ENCODE results near the gene ABHD8.
A peak's percentile ranks its signal among the peaks of the same experiment; 100 is the strongest.
"Not testable (repeated sequence)": the region's sequence is repeated elsewhere in the genome, so short reads cannot be mapped to it uniquely, and the experiment has no call there.

Gene ABHD8

GRCh38 chr19:17303940-17304267 lies 679 bp upstream of the ABHD8 start:
- H3K4me3 ChIP-seq (ENCODE audit: low read depth, low read length) = no peak overlapping the region; the same call in 1 of the 2 replicates
- no peak for DNase-seq (ENCODE audit: low read depth)
- no peak for TF ChIP-seq CTCF (IDR thresholded peaks at IDR 0.05; ENCODE audit: low read depth, low read length, missing control alignments)

- no peak for DNase-seq (ENCODE audit: low read depth)
- peak overlapping the region; percentile 83 for H3K4me3 ChIP-seq (ENCODE audit: low read depth, low read length)
- no peak for TF ChIP-seq CTCF (IDR thresholded peaks at IDR 0.05; ENCODE audit: low read depth, low read length, missing control alignments)
Observed at GRCh38 chr19:17302391-17303166, 646 bp downstream of the ABHD8 start.

GRCh38 chr19:17300992-17301619 lies 2.1 kb downstream of the ABHD8 start:
- TF ChIP-seq CTCF (IDR thresholded peaks at IDR 0.05; ENCODE audit: low read depth, low read length, missing control alignments) = no peak
- no peak overlapping the region for H3K4me3 ChIP-seq (ENCODE audit: low read depth, low read length)
- no peak for DNase-seq (ENCODE audit: low read depth)

- no peak for DNase-seq (ENCODE audit: low read depth)
Observed at GRCh38 chr19:17296976-17297375, 6.2 kb downstream of the ABHD8 start.

GRCh38 chr19:17296273-17296672 lies 7.0 kb downstream of the ABHD8 start:
- no peak for DNase-seq (ENCODE audit: low read depth)
- H3K4me3 ChIP-seq (ENCODE audit: low read depth, low read length) = no peak overlapping the region
- no peak for TF ChIP-seq CTCF (IDR thresholded peaks at IDR 0.05; ENCODE audit: low read depth, low read length, missing control alignments)

More at GRCh38 chr19:17296976-17297375, 6.2 kb downstream of the ABHD8 start:
- no peak for TF ChIP-seq CTCF (IDR thresholded peaks at IDR 0.05; ENCODE audit: low read depth, low read length, missing control alignments)
- no peak overlapping the region for H3K4me3 ChIP-seq (ENCODE audit: low read depth, low read length)

GRCh38 chr19:17295551-17295950 lies 7.7 kb downstream of the ABHD8 start:
- not testable (repeated sequence) for H3K4me3 ChIP-seq (ENCODE audit: low read depth, low read length); DNase-seq (ENCODE audit: low read depth)

GRCh38 chr19:17294051-17294891 lies 9.0 kb downstream of the ABHD8 start:
- TF ChIP-seq CTCF (IDR thresholded peaks at IDR 0.05; ENCODE audit: low read depth, low read length, missing control alignments) = peak; percentile 2
- DNase-seq (ENCODE audit: low read depth) = no peak
- H3K4me3 ChIP-seq (ENCODE audit: low read depth, low read length) = no peak overlapping the region
